GM23248 (cell line): ENCODE measurements around the gene ADSS1.

Experiments
- EZH2 ChIP-seq: fragments of 200-600 bp; sonication (generic); IDR thresholded peaks from 2 replicates; pipeline ENCODE4 v1.6.1; 2018; ENCODE audit warnings: antibody characterized with exemption, mild to moderate bottlenecking; ENCODE audit not compliant: insufficient read depth, poor library complexity, severe bottlenecking
- EZH2phosphoT487 ChIP-seq: fragments of 200-600 bp; sonication (generic); IDR thresholded peaks from 2 replicates; pipeline ENCODE4 v1.6.1; 2018; ENCODE audit warnings: antibody characterized with exemption, moderate library complexity, mild to moderate bottlenecking, low read depth; ENCODE audit not compliant: insufficient read depth

DNA sequence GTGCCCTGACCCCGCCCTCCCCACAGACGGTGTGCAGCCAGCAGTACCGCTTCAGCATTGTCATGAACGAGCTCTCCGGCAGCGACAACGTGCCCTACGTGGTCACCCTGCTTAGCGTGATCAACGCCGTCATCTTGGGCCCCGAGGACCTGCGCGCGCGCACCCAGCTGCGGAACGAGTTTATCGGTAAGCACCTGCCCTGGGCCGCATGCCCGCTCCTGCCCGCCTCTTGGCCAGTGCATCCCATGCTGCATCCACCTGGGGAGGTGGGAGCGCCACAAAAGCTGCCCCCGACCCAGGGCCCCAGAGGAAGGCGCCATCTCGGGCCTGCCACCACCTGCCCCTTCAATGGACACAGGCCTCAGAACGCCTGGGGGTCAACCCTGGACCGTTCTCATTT lies 20.8 kb upstream of the ADSS1 start:
- TF ChIP-seq EZH2, result no peak
- TF ChIP-seq EZH2phosphoT487, result no peak
